Measurements from ENCODE around the gene TAAR2.
A peak's percentile ranks its signal among the peaks of the same experiment; 100 is the strongest.
"Not testable (repeated sequence)": the region's sequence is repeated elsewhere in the genome, so short reads cannot be mapped to it uniquely, and the experiment has no call there.

TAAR2 gene

DNA sequence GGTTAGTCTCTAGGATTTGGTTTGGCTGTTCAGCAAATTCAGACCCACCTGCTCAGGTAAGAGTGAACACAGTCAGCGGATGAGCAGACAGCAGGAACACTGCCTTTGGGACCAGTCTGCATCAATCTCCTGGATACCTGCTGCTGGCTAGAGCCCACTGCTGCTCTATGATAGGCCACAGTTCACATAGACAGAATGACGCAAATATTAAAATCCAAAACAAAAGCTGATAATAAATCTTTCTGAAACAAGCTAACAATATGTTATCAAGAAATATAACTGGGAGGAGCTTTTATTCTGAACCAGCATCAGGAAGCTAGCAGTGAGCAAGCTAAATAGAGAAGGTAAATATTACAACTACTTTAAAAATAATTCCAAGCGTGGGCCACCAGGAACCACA is 35.0 kb upstream of the TAAR2 start, which contains the start of gene TAAR1:
TSS of gene TAAR1 (minus strand) at position 101 of the 400 bp plus-strand sequence. CDS start 13,179 bp downstream, outside the sequence.
- H3K9ac ChIP-seq (ENCODE audit: insufficient read length), result peak within 1 kb of the TSS; percentile 12
- H3K36me3 ChIP-seq (ENCODE audit: insufficient read depth, low read length), result no peaks in the 10 kb centered on the region
- H3K4me3 ChIP-seq, result no peak within 1 kb of the TSS
- no peak for TF ChIP-seq FOXP2 (optimal IDR thresholded peaks at IDR 0.05; ENCODE audit: control extremely low read depth, extremely low read length, insufficient read depth)
- TF ChIP-seq POLR2AphosphoS5 (IDR thresholded peaks at IDR 0.05; ENCODE audit: borderline replicate concordance, low read depth, low read length), result no peak
- TF ChIP-seq EZH2 (IDR thresholded peaks at IDR 0.05), result no peak
- no peak within 1 kb of the TSS for H3K27ac ChIP-seq
- H3K9me3 ChIP-seq (ENCODE audit: low read depth, low read length), result no peaks in the 10 kb centered on the region
- no peak for DNase-seq (ENCODE audit: low read depth, low spot score)

DNA sequence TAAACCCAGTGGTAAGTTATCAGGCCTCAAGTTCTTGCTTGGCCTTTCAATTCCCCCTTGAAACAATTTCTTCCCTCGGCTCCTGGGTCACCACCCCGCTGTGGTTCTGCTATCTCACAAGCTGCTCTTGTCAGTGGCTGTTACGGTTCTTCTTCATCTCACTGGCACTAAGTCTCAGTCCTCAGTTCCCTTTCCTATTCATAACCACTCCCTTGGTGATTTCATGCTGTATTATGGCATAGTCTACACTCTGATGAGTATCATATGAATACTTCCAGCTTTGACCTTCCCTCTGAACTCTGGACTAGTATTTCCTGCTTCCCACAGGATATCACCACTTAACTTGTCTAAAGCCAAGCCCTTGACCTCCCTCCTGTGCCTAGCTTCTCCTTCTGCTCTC is 27.0 kb upstream of the TAAR2 start:
- Histone ChIP-seq H3K4me3 (no peak overlapping the region), H3K36me3 (ENCODE audit: insufficient read depth, low read length) (no peaks in the 10 kb centered on the region), H3K9ac (ENCODE audit: insufficient read length) (no peak overlapping the region), H3K9me3 (ENCODE audit: low read depth, low read length) (no peaks in the 10 kb centered on the region), H3K27ac (no peak overlapping the region)
- TF ChIP-seq EZH2 (IDR thresholded peaks at IDR 0.05) (no peak), FOXP2 (optimal IDR thresholded peaks at IDR 0.05; ENCODE audit: control extremely low read depth, extremely low read length, insufficient read depth) (no peak), POLR2AphosphoS5 (IDR thresholded peaks at IDR 0.05; ENCODE audit: borderline replicate concordance, low read depth, low read length) (no peak)
- DNase-seq (ENCODE audit: low read depth, low spot score), result no peak

DNA sequence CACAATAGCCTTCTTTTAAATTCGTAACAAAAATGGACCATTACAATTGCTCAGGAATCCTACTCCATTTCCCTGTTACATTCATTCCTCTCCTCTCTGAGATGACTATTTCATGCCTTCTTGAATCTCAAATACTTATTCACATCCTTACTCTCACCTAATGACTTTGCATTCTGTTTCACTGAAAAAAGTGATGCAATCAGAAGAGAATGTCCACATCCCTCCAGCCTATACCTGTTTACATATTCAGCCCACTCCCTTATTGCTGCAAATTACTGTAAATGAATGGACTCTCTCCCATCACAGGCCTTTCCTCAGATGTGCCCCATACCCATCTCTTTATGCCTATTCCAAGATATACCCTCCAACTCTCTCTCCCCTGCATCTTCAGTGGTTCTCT is 26.4 kb upstream of the TAAR2 start:
- no peak overlapping the region for H3K9ac ChIP-seq (ENCODE audit: insufficient read length)
- no peaks in the 10 kb centered on the region for H3K9me3 ChIP-seq (ENCODE audit: low read depth, low read length)
- DNase-seq (ENCODE audit: low read depth, low spot score), result no peak
- H3K36me3 ChIP-seq (ENCODE audit: insufficient read depth, low read length), result no peaks in the 10 kb centered on the region
- no peak overlapping the region for H3K27ac ChIP-seq
- TF ChIP-seq EZH2 (IDR thresholded peaks at IDR 0.05), result no peak
- no peak for TF ChIP-seq FOXP2 (optimal IDR thresholded peaks at IDR 0.05; ENCODE audit: control extremely low read depth, extremely low read length, insufficient read depth)
- no peak for TF ChIP-seq POLR2AphosphoS5 (IDR thresholded peaks at IDR 0.05; ENCODE audit: borderline replicate concordance, low read depth, low read length)
- no peak overlapping the region for H3K4me3 ChIP-seq

GRCh38 chr6:132648828-132649227 is 24.8 kb upstream of the TAAR2 start:
- no peak overlapping the region for H3K9ac ChIP-seq (ENCODE audit: insufficient read length)
- H3K36me3 ChIP-seq (ENCODE audit: insufficient read depth, low read length), result no peaks in the 10 kb centered on the region
- no peak for TF ChIP-seq POLR2AphosphoS5 (IDR thresholded peaks at IDR 0.05; ENCODE audit: borderline replicate concordance, low read depth, low read length)
- H3K27ac ChIP-seq, result no peak overlapping the region
- no peak overlapping the region for H3K4me3 ChIP-seq
- DNase-seq (ENCODE audit: low read depth, low spot score), result no peak
- H3K9me3 ChIP-seq (ENCODE audit: low read depth, low read length), result no peaks in the 10 kb centered on the region

DNA sequence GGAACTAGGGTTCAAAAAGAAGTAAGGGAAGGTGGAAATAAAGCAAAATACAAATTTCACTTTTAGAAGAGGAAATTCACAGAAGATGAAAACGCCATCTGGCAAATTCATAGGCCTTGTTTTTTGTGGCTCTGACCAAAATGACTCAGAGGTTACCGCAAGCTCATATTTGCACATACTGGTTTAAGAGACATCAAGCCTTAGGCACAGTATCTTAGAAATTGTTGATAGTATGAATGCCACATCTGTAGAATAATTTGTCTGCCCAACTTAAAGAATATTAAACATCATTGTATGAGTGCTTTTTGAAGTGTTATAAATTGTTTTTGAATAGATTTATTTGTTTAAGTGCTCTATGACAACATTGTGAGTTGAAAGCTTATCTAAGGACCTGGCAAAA is 24.3 kb upstream of the TAAR2 start:
- H3K36me3 ChIP-seq (ENCODE audit: insufficient read depth, low read length), result no peaks in the 10 kb centered on the region
- H3K9me3 ChIP-seq (ENCODE audit: low read depth, low read length), result no peaks in the 10 kb centered on the region
- no peak overlapping the region for H3K4me3 ChIP-seq
- TF ChIP-seq FOXP2 (optimal IDR thresholded peaks at IDR 0.05; ENCODE audit: control extremely low read depth, extremely low read length, insufficient read depth), result no peak
- no peak for TF ChIP-seq EZH2 (IDR thresholded peaks at IDR 0.05)
- no peak overlapping the region for H3K9ac ChIP-seq (ENCODE audit: insufficient read length)
- no peak for DNase-seq (ENCODE audit: low read depth, low spot score)
- H3K27ac ChIP-seq, result no peak overlapping the region

- H3K9me3 ChIP-seq (ENCODE audit: low read depth, low read length), result no peaks in the 10 kb centered on the region
- TF ChIP-seq POLR2AphosphoS5 (IDR thresholded peaks at IDR 0.05; ENCODE audit: borderline replicate concordance, low read depth, low read length) (no peak), EZH2 (IDR thresholded peaks at IDR 0.05) (no peak), FOXP2 (optimal IDR thresholded peaks at IDR 0.05; ENCODE audit: control extremely low read depth, extremely low read length, insufficient read depth) (no peak)
- H3K27ac ChIP-seq, result no peak overlapping the region
- H3K36me3 ChIP-seq (ENCODE audit: insufficient read depth, low read length), result no peaks in the 10 kb centered on the region
- no peak overlapping the region for H3K4me3 ChIP-seq
- H3K9ac ChIP-seq (ENCODE audit: insufficient read length), result no peak overlapping the region
- DNase-seq (ENCODE audit: low read depth, low spot score), result no peak
These were observed 19.5 kb upstream of the TAAR2 start for GRCh38 chr6:132643547-132643946.

- not testable (repeated sequence) for H3K36me3 ChIP-seq (ENCODE audit: insufficient read depth, low read length); H3K9ac ChIP-seq (ENCODE audit: insufficient read length); H3K4me3 ChIP-seq; DNase-seq (ENCODE audit: low read depth, low spot score); H3K27ac ChIP-seq; H3K9me3 ChIP-seq (ENCODE audit: low read depth, low read length)
These were observed 13.1 kb upstream of the TAAR2 start for GRCh38 chr6:132637135-132637534.

- not testable (repeated sequence) for H3K27ac ChIP-seq
These were observed 11.8 kb upstream of the TAAR2 start for GRCh38 chr6:132635906-132636305.

GRCh38 chr6:132635288-132635687 is 11.2 kb upstream of the TAAR2 start:
- H3K27ac ChIP-seq; H3K9ac ChIP-seq (ENCODE audit: insufficient read length); H3K9me3 ChIP-seq (ENCODE audit: low read depth, low read length); DNase-seq (ENCODE audit: low read depth, low spot score); H3K36me3 ChIP-seq (ENCODE audit: insufficient read depth, low read length); H3K4me3 ChIP-seq: not testable (repeated sequence)

More at GRCh38 chr6:132635906-132636305, 11.8 kb upstream of the TAAR2 start:
- not testable (repeated sequence) for H3K4me3 ChIP-seq; H3K9me3 ChIP-seq (ENCODE audit: low read depth, low read length); H3K36me3 ChIP-seq (ENCODE audit: insufficient read depth, low read length); DNase-seq (ENCODE audit: low read depth, low spot score); H3K9ac ChIP-seq (ENCODE audit: insufficient read length)

DNA sequence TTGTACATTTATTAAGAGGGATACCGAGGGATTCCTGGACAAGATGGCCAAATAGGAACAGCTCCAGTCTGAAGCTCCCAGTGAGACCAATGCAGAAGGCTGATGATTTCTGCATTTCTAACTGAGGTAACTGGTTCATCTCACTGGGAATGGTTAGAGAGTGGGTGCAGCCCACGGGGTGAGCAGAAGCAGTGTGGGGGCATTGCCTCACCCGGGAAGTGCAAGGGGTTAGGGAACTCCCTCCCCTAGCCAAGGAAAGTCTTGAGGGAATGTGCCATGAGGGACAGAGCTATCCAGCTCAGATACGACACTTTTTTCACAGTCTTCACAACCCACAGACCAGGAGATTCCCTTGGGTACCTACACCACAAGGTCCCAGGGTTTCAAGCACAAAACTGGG is 10.7 kb upstream of the TAAR2 start:
- H3K27ac ChIP-seq, result no peak overlapping the region
- H3K9ac ChIP-seq (ENCODE audit: insufficient read length), result no peak overlapping the region
- TF ChIP-seq EZH2 (IDR thresholded peaks at IDR 0.05) (no peak), POLR2AphosphoS5 (IDR thresholded peaks at IDR 0.05; ENCODE audit: borderline replicate concordance, low read depth, low read length) (no peak), FOXP2 (optimal IDR thresholded peaks at IDR 0.05; ENCODE audit: control extremely low read depth, extremely low read length, insufficient read depth) (no peak)

More for the DNA sequence above, 10.7 kb upstream of the TAAR2 start:
- Histone ChIP-seq H3K4me3 (no peak overlapping the region), H3K9me3 (ENCODE audit: low read depth, low read length) (no peaks in the 10 kb centered on the region), H3K36me3 (ENCODE audit: insufficient read depth, low read length) (no peaks in the 10 kb centered on the region)
- no peak for DNase-seq (ENCODE audit: low read depth, low spot score)

All from SK-N-MC (cell line).